Osteoblast (primary cell): ENCODE data around the gene ARSH. TPM values are rescaled to one million over a fixed set of nuclear protein-coding genes. Genes with fewer than 3 reads are reported as not detected.

Source experiments
- DNase-seq: peaks from one replicate; pipeline ENCODE4 v3.0.0; 2011; ENCODE audit warnings: low spot score, mixed read lengths; ENCODE audit not compliant: insufficient read length; ENCODE audit errors: missing footprints
- H2AFZ ChIP-seq: 2 replicates; pipeline ENCODE4 v1.6.0; 2011; ENCODE audit warnings: mild to moderate bottlenecking, low read length
- H3K27ac ChIP-seq: 2 replicates; pipeline ENCODE4 v1.5.1; 2011; ENCODE audit warnings: mild to moderate bottlenecking, low read depth, low read length, moderate library complexity
- H3K27me3 ChIP-seq: 2 replicates; pipeline ENCODE4 v1.6.0; 2012; ENCODE audit warnings: mild to moderate bottlenecking, control low read depth, inconsistent platforms, low read length, moderate library complexity; ENCODE audit not compliant: insufficient read depth
- H3K36me3 ChIP-seq: 2 replicates; pipeline ENCODE4 v1.5.1; 2011; ENCODE audit warnings: mild to moderate bottlenecking, low read length, control low read depth, moderate library complexity; ENCODE audit not compliant: insufficient read depth
- H3K4me1 ChIP-seq: 2 replicates; pipeline ENCODE4 v1.5.1; 2011; ENCODE audit warnings: mild to moderate bottlenecking, low read length, control low read depth, moderate library complexity; ENCODE audit not compliant: insufficient read depth
- H3K4me2 ChIP-seq: 2 replicates; pipeline ENCODE4 v1.6.0; 2011; ENCODE audit warnings: mild to moderate bottlenecking, low read length; ENCODE audit not compliant: insufficient read depth
- H3K4me3 ChIP-seq: fragments of 200-600 bp; sonication (generic); 3 replicates; pipeline ENCODE4 v1.5.1; 2012; ENCODE audit warnings: mild to moderate bottlenecking, low read length, inconsistent platforms; ENCODE audit not compliant: insufficient read depth
- H3K79me2 ChIP-seq: 2 replicates; pipeline ENCODE4 v1.6.0; 2012; ENCODE audit warnings: mild to moderate bottlenecking, low read length, control low read depth, inconsistent platforms; ENCODE audit not compliant: insufficient read depth
- H3K9me3 ChIP-seq: 2 replicates; pipeline ENCODE4 v1.5.1; 2011; ENCODE audit warnings: low read depth, low read length, control low read depth
- H4K20me1 ChIP-seq: 2 replicates; pipeline ENCODE4 v1.6.0; 2012; ENCODE audit warnings: mild to moderate bottlenecking, low read length, control low read depth; ENCODE audit not compliant: insufficient read depth
- total RNA-seq: library from RNA; depleted of rRNA; stranded (reverse); fragments of >200 nt; gene quantifications from 2 replicates; pipeline ENCODE4 v1.2.3, GENCODE V29; 2012
- TF ChIP-seq, protein P1 (sequence below): IDR thresholded peaks from 2 replicates; pipeline ENCODE4 v1.5.1; 2011; ENCODE audit warnings: mild to moderate bottlenecking, low read depth, low read length, moderate library complexity; ENCODE audit errors: extremely low read depth

ARSH gene
- total RNA-seq, 1 donor: under 0.01 TPM

DNA sequence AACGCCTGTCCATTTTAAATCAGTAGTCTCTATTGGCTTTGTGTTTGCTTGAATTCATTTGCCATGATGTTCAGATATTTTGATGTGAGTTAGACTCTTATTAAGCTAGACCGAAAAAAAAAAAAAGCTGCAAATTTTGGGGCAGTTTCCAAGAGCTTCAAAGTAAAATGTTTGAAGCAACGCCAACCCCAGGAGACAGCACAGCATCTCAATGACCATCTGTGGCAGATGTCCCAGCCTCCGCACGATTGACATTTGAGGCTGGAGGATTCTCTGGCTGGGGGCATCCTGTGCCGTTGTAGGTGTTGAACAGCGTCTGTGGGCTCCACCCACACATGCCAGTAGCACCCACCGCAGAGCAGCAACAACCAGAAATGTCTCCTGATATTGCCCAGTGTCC, 17.8 kb downstream of the ARSH start:
- no peak overlapping the region for H3K4me3 ChIP-seq

DNA sequence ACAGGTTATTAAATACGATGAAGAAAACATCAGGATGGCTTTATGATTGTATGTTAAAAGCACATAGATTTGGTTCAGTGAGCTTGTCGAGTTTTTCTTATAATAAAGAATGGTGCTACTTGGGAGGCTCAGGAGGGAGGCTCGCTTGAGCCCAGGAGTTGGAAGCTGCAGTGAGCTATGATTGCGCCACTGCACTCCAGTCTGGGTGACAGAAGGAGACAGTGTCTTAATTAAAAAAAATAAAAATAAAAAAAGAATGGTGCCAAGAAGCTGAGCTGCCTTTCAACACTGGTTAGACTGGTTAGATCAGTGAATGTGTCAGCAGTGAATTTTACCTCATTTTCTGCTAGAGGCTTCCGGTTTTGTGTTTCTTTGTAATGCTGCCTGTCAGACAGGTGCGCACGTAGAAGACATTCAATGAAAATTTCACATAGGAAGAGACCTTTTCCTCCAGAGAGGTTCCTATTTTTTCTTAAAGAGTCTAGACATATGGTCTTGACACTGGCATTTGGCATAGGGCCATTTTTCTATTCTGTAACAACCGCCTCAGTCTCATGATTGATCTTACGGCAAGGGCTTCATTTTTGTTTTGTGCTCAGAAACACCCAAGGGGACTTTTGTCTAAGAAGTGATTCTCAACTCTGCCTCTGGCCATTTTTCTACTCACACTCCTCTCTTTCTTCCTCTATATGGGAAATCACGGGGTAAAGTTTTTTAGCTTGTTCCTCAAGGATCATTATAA, 19.9 kb downstream of the ARSH start:
- no peaks in the 10 kb centered on the region for H3K27me3 ChIP-seq
- H2AFZ ChIP-seq: no peak overlapping the region
- H3K4me2 ChIP-seq: no peak overlapping the region
- no peaks in the 10 kb centered on the region for H3K36me3 ChIP-seq
- TF ChIP-seq, protein P1, sequence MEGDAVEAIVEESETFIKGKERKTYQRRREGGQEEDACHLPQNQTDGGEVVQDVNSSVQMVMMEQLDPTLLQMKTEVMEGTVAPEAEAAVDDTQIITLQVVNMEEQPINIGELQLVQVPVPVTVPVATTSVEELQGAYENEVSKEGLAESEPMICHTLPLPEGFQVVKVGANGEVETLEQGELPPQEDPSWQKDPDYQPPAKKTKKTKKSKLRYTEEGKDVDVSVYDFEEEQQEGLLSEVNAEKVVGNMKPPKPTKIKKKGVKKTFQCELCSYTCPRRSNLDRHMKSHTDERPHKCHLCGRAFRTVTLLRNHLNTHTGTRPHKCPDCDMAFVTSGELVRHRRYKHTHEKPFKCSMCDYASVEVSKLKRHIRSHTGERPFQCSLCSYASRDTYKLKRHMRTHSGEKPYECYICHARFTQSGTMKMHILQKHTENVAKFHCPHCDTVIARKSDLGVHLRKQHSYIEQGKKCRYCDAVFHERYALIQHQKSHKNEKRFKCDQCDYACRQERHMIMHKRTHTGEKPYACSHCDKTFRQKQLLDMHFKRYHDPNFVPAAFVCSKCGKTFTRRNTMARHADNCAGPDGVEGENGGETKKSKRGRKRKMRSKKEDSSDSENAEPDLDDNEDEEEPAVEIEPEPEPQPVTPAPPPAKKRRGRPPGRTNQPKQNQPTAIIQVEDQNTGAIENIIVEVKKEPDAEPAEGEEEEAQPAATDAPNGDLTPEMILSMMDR: no peak
- H3K4me1 ChIP-seq: no peaks in the 10 kb centered on the region
- no peak overlapping the region for H3K27ac ChIP-seq
- H3K9me3 ChIP-seq: no peaks in the 10 kb centered on the region
- H3K4me3 ChIP-seq: no peak overlapping the region
- DNase-seq: no peak
- no peaks in the 10 kb centered on the region for H3K79me2 ChIP-seq
- no peaks in the 10 kb centered on the region for H4K20me1 ChIP-seq

More for the DNA sequence above, 17.8 kb downstream of the ARSH start:
- no peaks in the 10 kb centered on the region for H3K36me3 ChIP-seq
- H3K27ac ChIP-seq: no peak overlapping the region
- TF ChIP-seq, protein P1: no peak
- no peaks in the 10 kb centered on the region for H3K27me3 ChIP-seq
- H3K4me1 ChIP-seq: no peaks in the 10 kb centered on the region
- H2AFZ ChIP-seq: no peak overlapping the region
- H3K4me2 ChIP-seq: no peak overlapping the region
- DNase-seq: no peak
- no peaks in the 10 kb centered on the region for H4K20me1 ChIP-seq
- H3K79me2 ChIP-seq: no peaks in the 10 kb centered on the region
- no peaks in the 10 kb centered on the region for H3K9me3 ChIP-seq

DNA sequence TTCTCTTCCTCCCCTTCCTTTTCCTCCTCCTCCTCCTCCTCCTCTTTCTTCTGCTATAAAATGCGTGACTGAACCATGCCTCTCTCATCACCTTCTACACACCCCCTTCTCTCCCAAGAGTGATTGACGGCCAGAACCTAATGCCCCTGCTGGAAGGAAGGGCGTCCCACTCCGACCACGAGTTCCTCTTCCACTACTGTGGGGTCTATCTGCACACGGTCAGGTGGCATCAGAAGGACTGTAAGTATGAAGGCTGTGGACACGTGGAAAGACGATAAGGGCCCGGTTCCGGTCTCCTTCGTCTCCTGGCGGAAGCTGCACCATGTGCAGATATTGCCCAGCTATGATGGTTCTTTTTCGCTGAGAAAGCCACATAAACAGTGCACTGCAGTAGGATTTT, 22.8 kb downstream of the ARSH start:
- Histone ChIP-seq H3K4me1 (no peaks in the 10 kb centered on the region), H3K27me3 (no peaks in the 10 kb centered on the region), H3K4me2 (no peak overlapping the region), H2AFZ (no peak overlapping the region), H3K4me3 (no peak overlapping the region), H3K9me3 (no peaks in the 10 kb centered on the region), H3K27ac (no peak overlapping the region), H4K20me1 (no peaks in the 10 kb centered on the region), H3K79me2 (no peaks in the 10 kb centered on the region), H3K36me3 (no peaks in the 10 kb centered on the region)
- DNase-seq: no peak
- TF ChIP-seq, protein P1: no peak

DNA sequence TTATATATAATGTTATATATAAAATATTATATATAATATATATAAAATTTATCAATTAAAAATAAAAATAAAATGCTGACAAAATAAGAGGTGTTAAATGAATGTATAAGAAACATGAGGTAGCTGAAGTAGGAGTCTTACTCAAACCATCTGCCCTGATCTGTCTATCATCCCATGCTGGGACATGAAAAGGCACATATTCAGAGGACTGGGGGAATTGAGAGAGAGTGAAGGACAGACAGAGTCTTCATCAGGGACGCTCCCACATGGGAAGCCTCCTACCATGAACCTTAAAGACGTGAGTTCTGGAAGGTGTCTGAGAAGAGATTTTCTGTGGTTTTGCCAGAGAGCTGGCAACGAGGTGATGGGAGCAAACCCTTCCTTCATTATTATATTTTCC, 30.9 kb downstream of the ARSH start:
- TF ChIP-seq, protein P1: no peak
- Histone ChIP-seq H3K27me3 (no peaks in the 10 kb centered on the region), H4K20me1 (no peaks in the 10 kb centered on the region), H3K79me2 (no peaks in the 10 kb centered on the region), H3K4me1 (no peaks in the 10 kb centered on the region), H3K36me3 (no peaks in the 10 kb centered on the region), H3K4me3 (no peak overlapping the region), H3K4me2 (no peak overlapping the region), H3K27ac (no peak overlapping the region), H3K9me3 (no peaks in the 10 kb centered on the region), H2AFZ (no peak overlapping the region)
- no peak for DNase-seq
